ENCODE results near the gene LRRN4CL.
"Not testable (repeated sequence)": the region's sequence is repeated elsewhere in the genome, so short reads cannot be mapped to it uniquely, and the experiment has no call there.

The LRRN4CL gene

DNA sequence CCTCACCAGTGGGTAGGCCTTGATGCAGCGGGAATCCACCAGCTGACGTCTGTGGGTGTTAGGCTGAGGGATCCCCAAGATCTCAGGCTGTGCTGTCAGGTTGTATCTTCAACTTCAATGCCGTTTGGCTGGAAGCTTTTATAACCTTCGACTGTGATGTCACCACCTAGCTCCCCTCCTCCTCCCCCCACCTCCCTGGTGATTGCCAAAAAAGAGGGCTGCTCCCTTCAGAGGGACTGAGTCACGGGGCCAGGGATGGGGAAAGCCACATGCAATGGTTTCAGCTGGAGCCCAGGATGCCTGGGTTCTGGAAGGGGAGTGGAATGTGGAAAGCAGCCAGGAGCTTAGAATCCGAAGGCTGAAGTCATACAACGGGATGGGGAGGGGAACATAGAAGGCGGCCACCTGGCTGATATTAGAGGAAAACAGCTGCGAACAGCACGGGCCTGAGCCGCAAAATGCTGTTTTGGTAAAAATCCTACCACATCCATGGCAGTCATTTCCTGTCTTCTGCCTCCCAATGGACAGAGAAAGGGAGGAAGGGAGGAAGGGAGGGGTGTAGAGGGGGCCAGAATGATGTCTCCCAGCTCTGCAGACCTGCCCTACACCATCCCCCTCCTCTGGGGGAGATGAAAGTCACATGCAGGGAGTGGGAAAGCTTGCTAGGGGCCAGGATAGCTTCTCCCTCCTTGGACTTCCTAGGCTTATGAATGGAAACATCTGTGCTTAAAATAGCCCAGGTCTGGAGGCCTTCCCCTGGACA lies at the start of gene LRRN4CL:
Gene LRRN4CL, minus strand, starts transcription at position 110 of the 763 bp plus-strand sequence. CDS start 1,022 bp downstream, outside the sequence.
- H3K4me3 ChIP-seq (IDR thresholded peaks at IDR 0.05; ENCODE audit: insufficient read depth, low read depth, low read length) = no peak within 1 kb of the TSS
- no peak within 1 kb of the TSS for H2AFZ ChIP-seq (ENCODE audit: low read depth)
- TF ChIP-seq, protein P1, sequence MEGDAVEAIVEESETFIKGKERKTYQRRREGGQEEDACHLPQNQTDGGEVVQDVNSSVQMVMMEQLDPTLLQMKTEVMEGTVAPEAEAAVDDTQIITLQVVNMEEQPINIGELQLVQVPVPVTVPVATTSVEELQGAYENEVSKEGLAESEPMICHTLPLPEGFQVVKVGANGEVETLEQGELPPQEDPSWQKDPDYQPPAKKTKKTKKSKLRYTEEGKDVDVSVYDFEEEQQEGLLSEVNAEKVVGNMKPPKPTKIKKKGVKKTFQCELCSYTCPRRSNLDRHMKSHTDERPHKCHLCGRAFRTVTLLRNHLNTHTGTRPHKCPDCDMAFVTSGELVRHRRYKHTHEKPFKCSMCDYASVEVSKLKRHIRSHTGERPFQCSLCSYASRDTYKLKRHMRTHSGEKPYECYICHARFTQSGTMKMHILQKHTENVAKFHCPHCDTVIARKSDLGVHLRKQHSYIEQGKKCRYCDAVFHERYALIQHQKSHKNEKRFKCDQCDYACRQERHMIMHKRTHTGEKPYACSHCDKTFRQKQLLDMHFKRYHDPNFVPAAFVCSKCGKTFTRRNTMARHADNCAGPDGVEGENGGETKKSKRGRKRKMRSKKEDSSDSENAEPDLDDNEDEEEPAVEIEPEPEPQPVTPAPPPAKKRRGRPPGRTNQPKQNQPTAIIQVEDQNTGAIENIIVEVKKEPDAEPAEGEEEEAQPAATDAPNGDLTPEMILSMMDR (conservative IDR thresholded peaks at IDR 0.05; ENCODE audit: low read depth, low read length) = no peak
- no peaks in the 10 kb centered on the region for H4K20me1 ChIP-seq (ENCODE audit: insufficient read depth)
- no peak within 1 kb of the TSS for H3K27ac ChIP-seq
- H3K36me3 ChIP-seq (ENCODE audit: insufficient read depth) = no peaks in the 10 kb centered on the region
- no peaks in the 10 kb centered on the region for H3K27me3 ChIP-seq (ENCODE audit: insufficient read depth, low read depth)
- H3K4me2 ChIP-seq = no peak within 1 kb of the TSS
- no peaks in the 10 kb centered on the region for H3K79me2 ChIP-seq (ENCODE audit: insufficient read depth, low read depth)
- H3K4me1 ChIP-seq (ENCODE audit: low read depth, poor library complexity, severe bottlenecking) = no peaks in the 10 kb centered on the region
- no peak within 1 kb of the TSS for H3K9ac ChIP-seq

DNA sequence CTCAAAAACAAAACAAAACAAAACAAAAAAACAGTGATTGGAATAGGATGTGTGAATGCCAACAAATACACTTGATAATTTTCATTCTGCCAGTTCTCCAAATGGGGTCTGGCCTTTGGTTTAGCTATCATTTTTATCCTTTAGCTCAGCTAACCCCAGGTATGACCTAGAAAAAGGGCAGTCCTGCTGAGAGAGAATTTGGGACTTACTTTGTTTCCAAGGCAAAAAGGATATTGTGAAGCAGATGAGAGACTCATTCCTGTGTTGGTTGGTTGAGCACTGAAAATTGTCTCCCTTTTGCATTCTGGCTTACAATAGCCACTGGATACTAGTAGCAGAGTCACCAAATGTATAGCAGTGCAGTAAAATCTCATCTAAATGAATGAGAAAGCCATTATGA lies 47.9 kb upstream of the LRRN4CL start:
- Histone ChIP-seq H3K79me2 (ENCODE audit: insufficient read depth, low read depth) (no peaks in the 10 kb centered on the region; the same call in 1 of the 2 replicates), H3K36me3 (ENCODE audit: insufficient read depth) (no peaks in the 10 kb centered on the region), H3K4me2 (no peak overlapping the region), H3K4me1 (ENCODE audit: low read depth, poor library complexity, severe bottlenecking) (peaks cover 7% of the 10 kb centered on the region), H3K4me3 (IDR thresholded peaks at IDR 0.05; ENCODE audit: insufficient read depth, low read depth, low read length) (no peak overlapping the region), H3K27ac (no peak overlapping the region), H3K27me3 (ENCODE audit: insufficient read depth, low read depth) (no peaks in the 10 kb centered on the region), H2AFZ (ENCODE audit: low read depth) (no peak overlapping the region), H3K9ac (no peak overlapping the region), H4K20me1 (ENCODE audit: insufficient read depth) (no peaks in the 10 kb centered on the region)
- TF ChIP-seq, protein P1 (conservative IDR thresholded peaks at IDR 0.05; ENCODE audit: low read depth, low read length) = no peak

DNA sequence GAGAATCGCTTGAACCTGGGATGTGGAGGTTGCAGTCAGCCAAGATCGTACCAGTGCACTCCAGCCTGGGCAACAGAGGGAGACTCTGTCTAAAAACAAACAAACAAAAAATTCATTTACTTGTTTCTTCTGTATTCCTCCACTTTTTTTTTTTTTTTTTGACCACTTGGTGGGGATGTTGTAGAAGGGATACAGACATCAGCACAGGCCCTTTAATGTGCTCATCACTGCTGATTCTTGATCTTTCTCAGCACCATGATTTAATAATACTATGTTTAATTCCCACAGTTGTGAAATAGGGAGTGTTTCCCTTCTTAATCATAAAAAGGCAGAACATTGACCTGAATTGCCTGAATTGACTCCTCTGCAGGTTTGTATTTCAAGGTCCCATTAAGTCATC lies 43.5 kb upstream of the LRRN4CL start:
- Histone ChIP-seq H3K4me3 (IDR thresholded peaks at IDR 0.05; ENCODE audit: insufficient read depth, low read depth, low read length) (no peak overlapping the region), H3K4me1 (ENCODE audit: low read depth, poor library complexity, severe bottlenecking) (peaks cover 16% of the 10 kb centered on the region), H4K20me1 (ENCODE audit: insufficient read depth) (no peaks in the 10 kb centered on the region), H3K9ac (no peak overlapping the region), H3K27ac (no peak overlapping the region; the same call in 1 of the 2 replicates), H3K79me2 (ENCODE audit: insufficient read depth, low read depth) (peaks cover 21% of the 10 kb centered on the region), H3K27me3 (ENCODE audit: insufficient read depth, low read depth) (no peaks in the 10 kb centered on the region), H3K4me2 (no peak overlapping the region), H3K36me3 (ENCODE audit: insufficient read depth) (no peaks in the 10 kb centered on the region), H2AFZ (ENCODE audit: low read depth) (no peak overlapping the region)
- TF ChIP-seq, protein P1 (conservative IDR thresholded peaks at IDR 0.05; ENCODE audit: low read depth, low read length) = peak; percentile 38

DNA sequence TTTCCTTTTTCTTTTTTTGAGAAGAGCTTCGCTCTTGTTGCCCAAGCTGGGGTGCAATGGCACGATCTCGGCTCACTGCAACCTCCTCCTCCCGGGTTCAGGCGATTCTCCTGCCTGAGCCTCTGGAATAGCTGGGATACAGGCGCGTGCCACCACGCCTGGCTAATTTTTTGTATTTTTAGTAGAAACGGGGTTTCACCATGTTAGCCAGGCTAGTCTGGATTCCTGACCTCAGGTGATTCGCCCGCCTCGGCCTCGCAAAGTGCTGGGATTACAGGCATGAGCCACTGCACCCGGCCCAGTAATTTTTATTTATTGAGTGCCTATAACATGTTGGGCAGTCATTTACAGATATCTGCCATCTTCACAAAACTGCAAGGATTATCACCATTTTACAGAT lies 40.7 kb upstream of the LRRN4CL start:
- H3K4me3 ChIP-seq (IDR thresholded peaks at IDR 0.05; ENCODE audit: insufficient read depth, low read depth, low read length); H4K20me1 ChIP-seq (ENCODE audit: insufficient read depth); H3K27me3 ChIP-seq (ENCODE audit: insufficient read depth, low read depth); H2AFZ ChIP-seq (ENCODE audit: low read depth); H3K36me3 ChIP-seq (ENCODE audit: insufficient read depth): not testable (repeated sequence)
- Histone ChIP-seq H3K27ac (peak overlapping the region; percentile 29; the same call in 1 of the 2 replicates), H3K79me2 (ENCODE audit: insufficient read depth, low read depth) (peaks cover 39% of the 10 kb centered on the region), H3K4me2 (peak overlapping the region; percentile 82), H3K9ac (peak overlapping the region; percentile 9; the same call in 1 of the 2 replicates), H3K4me1 (ENCODE audit: low read depth, poor library complexity, severe bottlenecking) (peaks cover 16% of the 10 kb centered on the region)
